HG02678 (cell line): ENCODE results near the gene PSTPIP2.

Source experiments
- ATAC-seq: cut with Tn5 transposase; IDR thresholded peaks from one replicate; pipeline ENCODE4 v1.9.1; 2021; ENCODE audit warnings: mild to moderate bottlenecking, moderate library complexity; ENCODE audit not compliant: unreplicated experiment

The PSTPIP2 gene

DNA sequence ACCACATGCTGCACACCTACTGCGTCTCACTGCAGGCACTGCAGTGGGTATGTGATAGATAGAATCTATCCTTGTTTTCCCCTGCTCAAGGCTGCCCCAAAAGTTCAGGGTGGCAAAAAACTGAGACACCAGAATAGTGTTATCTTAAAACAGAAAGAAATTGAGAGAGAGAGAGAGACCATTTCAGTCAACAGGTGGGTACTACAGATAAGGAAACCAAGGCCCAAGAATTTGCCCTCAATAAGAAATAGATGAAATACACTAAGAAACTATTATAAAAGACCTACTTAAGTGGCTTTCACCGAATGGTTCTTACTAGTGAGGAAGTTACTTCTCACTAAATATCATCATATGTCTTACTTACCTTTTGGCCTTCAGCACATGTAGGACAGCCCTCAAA lies 132.8 kb downstream of the PSTPIP2 start:
- no peak for ATAC-seq

DNA sequence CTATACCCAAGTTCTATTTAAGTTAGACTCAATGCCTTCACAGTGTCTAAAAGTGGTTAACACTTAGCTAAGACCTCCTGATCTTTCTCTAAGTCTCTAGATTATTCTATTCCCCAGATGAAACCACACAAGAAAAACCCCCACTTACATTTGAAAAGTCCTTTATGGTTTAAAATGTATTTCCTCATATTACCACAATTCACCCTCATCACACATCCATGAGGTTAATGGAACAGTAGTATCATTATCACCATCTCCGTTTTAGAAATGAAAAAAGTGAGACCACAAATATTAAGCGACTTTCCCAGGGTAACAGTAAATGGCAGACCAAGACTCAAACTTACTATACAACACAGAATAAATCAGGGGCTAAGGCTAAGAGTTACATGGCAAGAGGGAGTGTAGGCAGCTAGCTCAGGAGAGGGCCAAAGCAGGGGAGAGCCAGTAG lies 133.5 kb downstream of the PSTPIP2 start:
- ATAC-seq: no peak

DNA sequence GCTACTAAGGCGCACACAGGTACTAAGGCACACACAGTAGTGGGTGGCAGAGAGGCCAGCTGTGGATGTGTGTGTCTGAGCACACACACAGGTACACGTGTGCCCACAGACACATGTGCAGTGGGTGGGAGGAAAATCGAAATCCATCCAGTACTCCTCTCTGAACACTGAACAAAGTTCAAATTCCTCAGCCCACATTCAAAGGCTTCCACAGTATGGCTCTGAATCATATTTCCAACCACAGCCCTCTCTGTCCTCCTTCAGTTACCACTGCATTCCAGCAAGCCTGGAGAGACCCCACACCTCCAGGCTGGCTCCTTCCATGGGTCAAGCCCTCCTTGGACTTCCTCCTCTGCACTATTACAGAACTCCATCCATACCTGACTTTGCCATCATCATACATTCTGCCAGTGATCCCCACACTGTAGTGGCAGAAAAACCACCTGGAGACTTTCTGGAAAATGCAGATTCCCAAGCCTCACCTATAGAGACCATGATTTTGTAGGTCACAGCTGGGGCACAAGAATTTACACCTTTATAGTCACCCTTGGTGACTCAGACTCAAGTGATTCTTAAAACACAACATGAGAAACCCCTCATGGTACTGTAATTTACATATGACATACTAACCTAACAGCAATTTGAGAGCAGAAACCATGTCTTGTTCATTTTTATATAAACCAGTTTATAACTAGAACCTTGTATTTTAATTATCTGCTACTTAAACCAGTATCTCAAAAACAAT lies 136.3 kb downstream of the PSTPIP2 start:
- no peak for ATAC-seq
